SH-SY5Y (cell line): ENCODE results near the gene ENOX1.

Experiments
- GATA2 ChIP-seq: IDR thresholded peaks from 2 replicates; pipeline ENCODE4 v1.6.1; 2011; ENCODE audit warnings: mild to moderate bottlenecking, low read depth, low read length
- GATA3 ChIP-seq: IDR thresholded peaks from 2 replicates; pipeline ENCODE4 v1.6.1; 2011; ENCODE audit warnings: low read depth, mild to moderate bottlenecking, low read length, moderate library complexity

- TF ChIP-seq GATA2 (no peak), GATA3 (no peak)
Measured at GRCh38 chr13:43306372-43306771, 480.4 kb downstream of the ENOX1 start.
